ENCODE measurements around the gene CNOT10.

DNA sequence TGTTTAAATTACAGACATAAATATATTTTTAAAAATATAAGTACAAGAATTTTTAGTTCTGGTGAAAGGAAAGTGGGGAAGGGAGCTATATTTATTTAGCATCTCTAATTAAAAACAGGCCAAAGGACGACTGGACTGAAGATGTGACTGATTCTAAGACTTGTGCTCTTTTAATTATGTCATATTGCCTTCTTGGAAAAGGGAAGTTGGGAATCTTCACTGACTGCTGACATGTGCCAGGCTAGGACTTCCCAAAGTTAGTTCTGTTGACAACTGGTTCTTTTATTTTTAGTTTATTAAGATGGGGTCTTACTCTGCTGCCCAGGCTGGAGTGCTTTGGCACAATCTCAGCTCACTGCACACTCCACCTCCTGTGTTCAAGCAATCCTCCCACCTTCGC, 13.5 kb downstream of the CNOT10 start:
- TF ChIP-seq ELF4 (IDR thresholded peaks at IDR 0.05) (no peak), SUZ12 (IDR thresholded peaks at IDR 0.05) (no peak), TARDBP (IDR thresholded peaks at IDR 0.05) (no peak), ZNF384 (IDR thresholded peaks at IDR 0.05) (no peak)
